ENCODE data around the gene CCR9. TPM values are rescaled to one million over a fixed set of nuclear protein-coding genes. Genes with fewer than 3 reads are reported as not detected.

Gene CCR9
- total and polyA plus RNA-seq, 2 donors (not counting 1 experiment from before 2014, with no cell fraction given): not detected

- H2AFZ ChIP-seq (ENCODE audit: low read length): no peak overlapping the region
- DNase-seq (ENCODE audit: low read depth in 2 of 2): no peak
- no peak overlapping the region for H3K27ac ChIP-seq (ENCODE audit: insufficient read depth, low read length)
- no peaks in the 10 kb centered on the region for H3K79me2 ChIP-seq (ENCODE audit: control insufficient read depth, insufficient read depth, low read length)
- no peaks in the 10 kb centered on the region for H3K9me3 ChIP-seq (ENCODE audit: control insufficient read depth, insufficient read depth, low read depth, low read length)
- H3K9ac ChIP-seq (ENCODE audit: insufficient read depth, low read length): no peak overlapping the region
- no peak for TF ChIP-seq EZH2 (IDR thresholded peaks at IDR 0.05; ENCODE audit: low read length, missing control alignments)
- no peak for TF ChIP-seq CTCF (conservative IDR thresholded peaks at IDR 0.05 in 1 of 2, IDR thresholded peaks at IDR 0.05 in 1 of 2; ENCODE audit: low read depth in 1 of 2, low read length in 2 of 2)
- no peak overlapping the region for H3K4me2 ChIP-seq (ENCODE audit: extremely low read depth, insufficient read depth, low read length)
- no peaks in the 10 kb centered on the region for H3K36me3 ChIP-seq (ENCODE audit: control insufficient read depth, insufficient read depth, low read length)
- no peaks in the 10 kb centered on the region for H3K4me1 ChIP-seq (ENCODE audit: control insufficient read depth, extremely low read depth, insufficient read depth, low read length)
- no peak overlapping the region for H3K4me3 ChIP-seq (replicated peaks in 1 of 4; ENCODE audit: control extremely low read depth in 1 of 4, insufficient read depth in 1 of 4, low read depth in 3 of 4, low read length in 4 of 4)
- no peaks in the 10 kb centered on the region for H4K20me1 ChIP-seq (ENCODE audit: control insufficient read depth, extremely low read depth, insufficient read depth, low read length)
- peaks cover 22% of the 10 kb centered on the region for H3K27me3 ChIP-seq (ENCODE audit: control insufficient read depth, insufficient read depth, low read length)
Observed at GRCh38 chr3:45864760-45865519, 21.4 kb upstream of the CCR9 start.

GRCh38 chr3:45865563-45865962, 20.8 kb upstream of the CCR9 start:
- DNase-seq (ENCODE audit: low read depth in 2 of 2): no peak
- Histone ChIP-seq H3K4me3 (replicated peaks in 1 of 4; ENCODE audit: control extremely low read depth in 1 of 4, insufficient read depth in 1 of 4, low read depth in 3 of 4, low read length in 4 of 4) (no peak overlapping the region), H2AFZ (ENCODE audit: low read length) (no peak overlapping the region), H3K4me2 (ENCODE audit: extremely low read depth, insufficient read depth, low read length) (no peak overlapping the region), H3K79me2 (ENCODE audit: control insufficient read depth, insufficient read depth, low read length) (no peaks in the 10 kb centered on the region), H3K9me3 (ENCODE audit: control insufficient read depth, insufficient read depth, low read depth, low read length) (no peaks in the 10 kb centered on the region), H4K20me1 (ENCODE audit: control insufficient read depth, extremely low read depth, insufficient read depth, low read length) (no peaks in the 10 kb centered on the region), H3K4me1 (ENCODE audit: control insufficient read depth, extremely low read depth, insufficient read depth, low read length) (no peaks in the 10 kb centered on the region), H3K9ac (ENCODE audit: insufficient read depth, low read length) (no peak overlapping the region), H3K36me3 (ENCODE audit: control insufficient read depth, insufficient read depth, low read length) (no peaks in the 10 kb centered on the region), H3K27me3 (ENCODE audit: control insufficient read depth, insufficient read depth, low read length) (peaks cover 24% of the 10 kb centered on the region), H3K27ac (ENCODE audit: insufficient read depth, low read length) (no peak overlapping the region)
- TF ChIP-seq CTCF (conservative IDR thresholded peaks at IDR 0.05 in 1 of 2, IDR thresholded peaks at IDR 0.05 in 1 of 2; ENCODE audit: low read depth in 1 of 2, low read length in 2 of 2) (no peak), EZH2 (IDR thresholded peaks at IDR 0.05; ENCODE audit: low read length, missing control alignments) (no peak)

- peaks cover 24% of the 10 kb centered on the region for H3K27me3 ChIP-seq (ENCODE audit: control insufficient read depth, insufficient read depth, low read length)
- H3K4me3 ChIP-seq (replicated peaks in 1 of 4; ENCODE audit: control extremely low read depth in 1 of 4, insufficient read depth in 1 of 4, low read depth in 3 of 4, low read length in 4 of 4): no peak overlapping the region
- H3K4me1 ChIP-seq (ENCODE audit: control insufficient read depth, extremely low read depth, insufficient read depth, low read length): no peaks in the 10 kb centered on the region
- TF ChIP-seq EZH2 (IDR thresholded peaks at IDR 0.05; ENCODE audit: low read length, missing control alignments): no peak
- TF ChIP-seq CTCF (conservative IDR thresholded peaks at IDR 0.05 in 1 of 2, IDR thresholded peaks at IDR 0.05 in 1 of 2; ENCODE audit: low read depth in 1 of 2, low read length in 2 of 2): no peak
- no peaks in the 10 kb centered on the region for H3K79me2 ChIP-seq (ENCODE audit: control insufficient read depth, insufficient read depth, low read length)
- no peaks in the 10 kb centered on the region for H3K9me3 ChIP-seq (ENCODE audit: control insufficient read depth, insufficient read depth, low read depth, low read length)
- no peak for DNase-seq (ENCODE audit: low read depth in 2 of 2)
- H3K4me2 ChIP-seq (ENCODE audit: extremely low read depth, insufficient read depth, low read length): no peak overlapping the region
- H4K20me1 ChIP-seq (ENCODE audit: control insufficient read depth, extremely low read depth, insufficient read depth, low read length): no peaks in the 10 kb centered on the region
- H2AFZ ChIP-seq (ENCODE audit: low read length): no peak overlapping the region
- no peaks in the 10 kb centered on the region for H3K36me3 ChIP-seq (ENCODE audit: control insufficient read depth, insufficient read depth, low read length)
- H3K9ac ChIP-seq (ENCODE audit: insufficient read depth, low read length): no peak overlapping the region
- H3K27ac ChIP-seq (ENCODE audit: insufficient read depth, low read length): no peak overlapping the region
Observed at GRCh38 chr3:45868213-45868612, 18.1 kb upstream of the CCR9 start.

Measured in fibroblast of lung (primary cell).